Measurements from ENCODE around the gene MED6.

MED6 gene

GRCh38 chr14:70600382-70601157, at the start of gene MED6:
MED6 (minus strand) TSS chr14:70600655; CDS start chr14:70600637, 18 bp downstream.
- H3K4me3 ChIP-seq (ENCODE audit: low read depth, low read length), result peak within 1 kb of the TSS; percentile 66
- TF ChIP-seq CTCF (conservative IDR thresholded peaks at IDR 0.05; ENCODE audit: low read depth, low read length), result no peak
- peak; percentile 94 for DNase-seq (ENCODE audit: low read depth)

- no peak for DNase-seq (ENCODE audit: low read depth)
- no peak for TF ChIP-seq CTCF (conservative IDR thresholded peaks at IDR 0.05; ENCODE audit: low read depth, low read length)
- no peak overlapping the region for H3K4me3 ChIP-seq (ENCODE audit: low read depth, low read length)
Observed at GRCh38 chr14:70649803-70650202, 49.3 kb upstream of the MED6 start.

- H3K4me3 ChIP-seq (ENCODE audit: low read depth, low read length), result no peak overlapping the region
- DNase-seq (ENCODE audit: low read depth), result no peak
- TF ChIP-seq CTCF (conservative IDR thresholded peaks at IDR 0.05; ENCODE audit: low read depth, low read length), result no peak
Observed at GRCh38 chr14:70648346-70648745, 47.9 kb upstream of the MED6 start.

- no peak overlapping the region for H3K4me3 ChIP-seq (ENCODE audit: low read depth, low read length)
- no peak for TF ChIP-seq CTCF (conservative IDR thresholded peaks at IDR 0.05; ENCODE audit: low read depth, low read length)
- DNase-seq (ENCODE audit: low read depth), result no peak
Observed at GRCh38 chr14:70646705-70647104, 46.2 kb upstream of the MED6 start.

- no peak overlapping the region for H3K4me3 ChIP-seq (ENCODE audit: low read depth, low read length)
- no peak for DNase-seq (ENCODE audit: low read depth)
- TF ChIP-seq CTCF (conservative IDR thresholded peaks at IDR 0.05; ENCODE audit: low read depth, low read length), result no peak
Observed at GRCh38 chr14:70645892-70646291, 45.4 kb upstream of the MED6 start.

GRCh38 chr14:70643967-70644366, 43.5 kb upstream of the MED6 start:
- no peak for TF ChIP-seq CTCF (conservative IDR thresholded peaks at IDR 0.05; ENCODE audit: low read depth, low read length)
- no peak overlapping the region for H3K4me3 ChIP-seq (ENCODE audit: low read depth, low read length)
- no peak for DNase-seq (ENCODE audit: low read depth)
